IMR-90 (cell line): Measurements from ENCODE around the gene ALK. TPM values are rescaled to one million over a fixed set of nuclear protein-coding genes. Genes with fewer than 3 reads are reported as not detected.

Experiments used
- ATAC-seq: fragments of 200-7000 bp; cut with Tn5 transposase; 2 replicates; pipeline ENCODE4 v1.9.1; 2020; ENCODE audit warnings: low read depth, mild to moderate bottlenecking, moderate library complexity
- BruUV-seq: library from RNA; stranded (reverse); fragments of 400-500 nt; replicated peaks from 2 replicates; lab custom pipeline; 2021; lab: Mats Ljungman, UMichigan
- CTCF ChIA-PET: fragments of 300-600 bp; formaldehyde crosslinking; extraction: SDS; loops from one replicate; lab custom pipeline; 2021; ENCODE audit warnings: antibody characterized with exemption; lab: Yijun Ruan, JAX
- POLR2A ChIA-PET: fragments of 300-600 bp; sonication (Branson Sonifier 250); formaldehyde crosslinking; loops from one replicate; lab custom pipeline; 2022; ENCODE audit warnings: antibody characterized with exemption; ENCODE audit not compliant: unreplicated experiment; lab: Charles Lee
- DNase-seq: peaks from one replicate; pipeline ENCODE4 v3.0.0; 2013
- H2AFZ ChIP-seq: replicated peaks from 2 replicates; pipeline ENCODE3; 2013; ENCODE audit warnings: low read length, mild to moderate bottlenecking; ENCODE audit not compliant: poor library complexity
- H2AK5ac ChIP-seq: 2 replicates; pipeline ENCODE4 v1.6.1; 2013; ENCODE audit warnings: low read depth, low read length, inconsistent platforms
- H2AK9ac ChIP-seq: replicated peaks from 2 replicates; pipeline ENCODE3; 2013; ENCODE audit warnings: mild to moderate bottlenecking, low read depth, low read length, moderate library complexity; ENCODE audit not compliant: poor library complexity
- H2BK120ac ChIP-seq: 2 replicates; pipeline ENCODE4 v1.6.1; 2013; ENCODE audit warnings: low read depth, low read length, inconsistent platforms
- H2BK15ac ChIP-seq: 3 replicates; pipeline ENCODE4 v1.6.1; 2013; ENCODE audit warnings: low read depth, low read length, inconsistent platforms
- H2BK20ac ChIP-seq: 2 replicates; pipeline ENCODE4 v1.6.1; 2013; ENCODE audit warnings: low read depth, mild to moderate bottlenecking, inconsistent platforms, low read length, moderate library complexity
- H2BK5ac ChIP-seq: 2 replicates; pipeline ENCODE4 v1.6.1; 2013; ENCODE audit warnings: mild to moderate bottlenecking, low read depth, low read length, inconsistent platforms; ENCODE audit not compliant: poor library complexity, severe bottlenecking
- H3K14ac ChIP-seq: replicated peaks from 2 replicates; pipeline ENCODE4 v1.6.1; 2013; ENCODE audit warnings: low read depth, low read length, inconsistent platforms
- H3K18ac ChIP-seq: 2 replicates; pipeline ENCODE4 v1.6.1; 2013; ENCODE audit warnings: low read depth, low read length, control low read depth
- H3K23ac ChIP-seq: 2 replicates; pipeline ENCODE4 v1.6.1; 2013; ENCODE audit warnings: low read depth, low read length, inconsistent platforms
- H3K27ac ChIP-seq: 2 replicates; pipeline ENCODE4 v1.5.1; 2013; ENCODE audit warnings: mild to moderate bottlenecking, control low read depth, low read length; ENCODE audit not compliant: insufficient read depth
- H3K27me3 ChIP-seq: 2 replicates; pipeline ENCODE4 v1.6.1; 2013; ENCODE audit warnings: low read length; ENCODE audit not compliant: control insufficient read depth, insufficient read depth
- H3K36me3 ChIP-seq: 2 replicates; pipeline ENCODE4 v1.6.1; 2013; ENCODE audit warnings: low read length, mixed read lengths; ENCODE audit not compliant: control insufficient read depth, insufficient read depth
- H3K4ac ChIP-seq: 2 replicates; pipeline ENCODE4 v1.6.1; 2013; ENCODE audit warnings: low read depth, low read length, inconsistent platforms
- H3K4me1 ChIP-seq: 2 replicates; pipeline ENCODE4 v1.6.1; 2013; ENCODE audit warnings: low read length, mixed read lengths; ENCODE audit not compliant: control insufficient read depth, insufficient read depth
- H3K4me2 ChIP-seq: 2 replicates; pipeline ENCODE4 v1.6.1; 2013; ENCODE audit warnings: low read depth, mild to moderate bottlenecking, control low read depth, low read length, moderate library complexity
- H3K4me3 ChIP-seq: 2 replicates; pipeline ENCODE4 v1.5.1; 2013; ENCODE audit warnings: low read depth, mild to moderate bottlenecking, control low read depth, low read length, moderate library complexity; ENCODE audit not compliant: insufficient read depth
- H3K56ac ChIP-seq: 2 replicates; pipeline ENCODE4 v1.6.1; 2013; ENCODE audit warnings: low read length, inconsistent platforms; ENCODE audit not compliant: insufficient read depth; ENCODE audit errors: extremely low read depth
- H3K79me1 ChIP-seq, 2 experiments: 2 replicates each; pipeline ENCODE4 v1.6.1; 2013; ENCODE audit warnings: low read length in 2 of 2, inconsistent platforms in 1 of 2, low read depth in 1 of 2
- H3K9ac ChIP-seq: 2 replicates; pipeline ENCODE4 v1.6.1; 2013; ENCODE audit warnings: low read depth, low read length, control low read depth
- H3K9me1 ChIP-seq: 2 replicates; pipeline ENCODE4 v1.6.1; 2013; ENCODE audit warnings: low read length, inconsistent platforms; ENCODE audit not compliant: insufficient read depth
- H3K9me3 ChIP-seq: 2 replicates; pipeline ENCODE4 v1.6.1; 2013; ENCODE audit warnings: low read length; ENCODE audit not compliant: control insufficient read depth, insufficient read depth
- H4K20me1 ChIP-seq: 2 replicates; pipeline ENCODE4 v1.6.1; 2013; ENCODE audit warnings: low read length, inconsistent platforms; ENCODE audit not compliant: insufficient read depth
- H4K5ac ChIP-seq: 2 replicates; pipeline ENCODE4 v1.6.1; 2013; ENCODE audit warnings: mild to moderate bottlenecking, low read depth, low read length, control low read depth
- H4K8ac ChIP-seq, 2 experiments: 2 replicates each; pipeline ENCODE4 v1.6.1; 2013; ENCODE audit warnings: low read depth in 2 of 2, low read length in 2 of 2, control low read depth in 1 of 2, inconsistent platforms in 1 of 2
- H4K91ac ChIP-seq: 2 replicates; pipeline ENCODE4 v1.6.1; 2013; ENCODE audit warnings: low read depth, low read length, inconsistent platforms; ENCODE audit not compliant: insufficient read depth
- BHLHE40 ChIP-seq: fragments of 150-350 bp; IDR thresholded peaks from 2 replicates; pipeline ENCODE4 v1.6.1; 2016; ENCODE audit warnings: mild to moderate bottlenecking, low read depth, low read length
- CEBPB ChIP-seq: IDR thresholded peaks from 2 replicates; pipeline ENCODE4 v1.6.1; 2012; ENCODE audit warnings: low read depth, low read length, improper control_type of control experiment
- CHD1 ChIP-seq: IDR thresholded peaks from 2 replicates; pipeline ENCODE4 v1.6.1; 2012; ENCODE audit warnings: low read depth, low read length, improper control_type of control experiment
- FOS ChIP-seq: fragments of 150-350 bp; IDR thresholded peaks from 2 replicates; pipeline ENCODE4 v1.6.1; 2016; ENCODE audit warnings: low read depth, low read length
- MAFK ChIP-seq: IDR thresholded peaks from 2 replicates; pipeline ENCODE4 v1.6.1; 2012; ENCODE audit warnings: low read depth, low read length, improper control_type of control experiment
- MAZ ChIP-seq: IDR thresholded peaks from 2 replicates; pipeline ENCODE4 v1.6.1; 2012; ENCODE audit warnings: low read depth, mild to moderate bottlenecking, low read length, improper control_type of control experiment, moderate library complexity, borderline replicate concordance
- MXI1 ChIP-seq: IDR thresholded peaks from 2 replicates; pipeline ENCODE4 v1.6.1; 2012; ENCODE audit warnings: low read depth, mild to moderate bottlenecking, low read length, moderate library complexity, borderline replicate concordance
- NFE2L2 ChIP-seq: fragments of 150-350 bp; IDR thresholded peaks from 2 replicates; pipeline ENCODE4 v1.6.1; 2016; ENCODE audit warnings: low read depth, mild to moderate bottlenecking, low read length
- POLR2A ChIP-seq: IDR thresholded peaks from 2 replicates; pipeline ENCODE4 v1.6.1; 2012; ENCODE audit warnings: mild to moderate bottlenecking, low read depth, low read length
- RAD21 ChIP-seq: IDR thresholded peaks from 2 replicates; pipeline ENCODE4 v1.6.1; 2012; ENCODE audit warnings: low read length, improper control_type of control experiment
- RCOR1 ChIP-seq: IDR thresholded peaks from 2 replicates; pipeline ENCODE4 v1.6.1; 2012; ENCODE audit warnings: mild to moderate bottlenecking, low read length, improper control_type of control experiment; ENCODE audit not compliant: insufficient replicate concordance
- RFX5 ChIP-seq: IDR thresholded peaks from 2 replicates; pipeline ENCODE4 v1.8.0; 2012; ENCODE audit warnings: low read depth, mild to moderate bottlenecking, low read length, moderate library complexity
- SMC3 ChIP-seq: fragments of 150-350 bp; IDR thresholded peaks from 2 replicates; pipeline ENCODE4 v1.6.1; 2016; ENCODE audit warnings: low read depth, mild to moderate bottlenecking, antibody characterized with exemption, low read length, moderate library complexity
- WGBS, 2 experiments: methylation state at CpG; one replicate each; pipeline versions ENCODE4 v1.1.5 to v1.1.7; 2013; ENCODE audit warnings: missing lambda C conversion rate in 2 of 2; ENCODE audit not compliant: insufficient read length in 1 of 2; ENCODE audit errors: extremely low coverage in 2 of 2; 5-methylcytosine and 5-hydroxymethylcytosine counted together
- dilution Hi-C: fragments of 300-500 bp; cut with HindIII; formaldehyde crosslinking; loops from one replicate; pipeline ENCODE4 v1.14.3; 2018; ENCODE audit warnings: low sequenced_read_pairs; ENCODE audit not compliant: unreplicated experiment
- in situ Hi-C: fragments of 300-500 bp; cut with MboI; formaldehyde crosslinking; loops from 3 replicates; pipeline ENCODE4 v1.14.3; 2019; ENCODE audit warnings: low sequenced_read_pairs, inconsistent platforms, mixed read lengths
- intact Hi-C: fragments of 100-400 bp; cut with micrococcal nuclease; formaldehyde crosslinking; loops from 2 replicates; pipeline ENCODE4 v1.10.0; 2022
- polyA plus RNA-seq, 3 experiments: library from polyadenylated mRNA; depleted of rRNA; stranded (reverse); fragments of >200 nt; gene quantifications; 2 replicates each; pipeline ENCODE4 v1.2.3, GENCODE V29; 2012; ENCODE audit warnings: low replicate concordance in 1 of 3
- total RNA-seq: library from RNA; depleted of rRNA; stranded (reverse); fragments of >200 nt; gene quantifications from 2 replicates; pipeline ENCODE4 v1.2.3, GENCODE V29; 2012
- TF ChIP-seq, protein P1 (sequence below): fragments of 150-350 bp; IDR thresholded peaks from 2 replicates; pipeline ENCODE4 v1.6.1; 2017; ENCODE audit warnings: mild to moderate bottlenecking, antibody characterized with exemption, low read length, low read depth
- TF ChIP-seq, protein P2 (sequence below): fragments of 150-350 bp; IDR thresholded peaks from 2 replicates; pipeline ENCODE4 v1.6.1; 2016; ENCODE audit warnings: low read depth, mild to moderate bottlenecking, low read length, moderate library complexity, borderline replicate concordance
- TF ChIP-seq, protein P3 (sequence below): conservative IDR thresholded peaks from 2 replicates; pipeline ENCODE4 v1.5.1; 2012; ENCODE audit warnings: mild to moderate bottlenecking, low read depth, low read length, improper control_type of control experiment

ALK gene
- total and polyA plus RNA-seq, 2 of the 4 experiments (the other 2 are of a cell fraction) = not detected

DNA sequence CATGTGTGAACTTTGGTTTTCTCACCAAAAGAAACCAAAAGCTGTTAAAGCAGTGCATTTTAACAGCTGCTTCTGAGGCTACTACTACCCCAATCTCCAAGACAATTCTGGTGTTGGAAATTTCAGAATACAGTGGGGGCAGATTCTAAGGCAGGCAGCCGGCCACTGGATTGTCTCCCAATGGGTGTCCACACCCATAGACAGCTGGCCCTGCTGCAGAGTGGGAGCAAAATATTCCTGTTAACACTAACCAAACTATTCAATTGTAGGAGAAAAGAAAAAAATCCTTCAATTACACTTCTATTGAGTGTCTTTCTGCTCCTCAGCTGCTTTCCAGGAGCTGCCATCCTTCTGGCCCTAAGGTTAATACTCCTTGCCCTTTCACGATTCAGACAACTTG is 223.7 kb downstream of the ALK start:
- H2AK9ac ChIP-seq = no peak overlapping the region
- H3K56ac ChIP-seq = no peak overlapping the region
- H3K9me1 ChIP-seq = no peaks in the 10 kb centered on the region
- peaks cover 2% of the 10 kb centered on the region for H3K27me3 ChIP-seq
- no peak overlapping the region for H3K4ac ChIP-seq
- dilution Hi-C loops (no loop called here), in situ Hi-C loops (no loop called here), intact Hi-C loops (no loop called here)
- H2AFZ ChIP-seq = no peak overlapping the region
- no peak overlapping the region for H2AK5ac ChIP-seq
- DNase-seq = no peak
- no peaks in the 10 kb centered on the region for H3K36me3 ChIP-seq
- H3K9ac ChIP-seq = no peak overlapping the region
- TF ChIP-seq BHLHE40 (no peak), CHD1 (no peak), CEBPB (no peak), NFE2L2 (no peak), RFX5 (no peak), POLR2A (no peak), MXI1 (no peak), FOS (no peak), SMC3 (no peak), MAZ (no peak), RCOR1 (no peak), MAFK (no peak), RAD21 (no peak)
- TF ChIP-seq, protein P1, sequence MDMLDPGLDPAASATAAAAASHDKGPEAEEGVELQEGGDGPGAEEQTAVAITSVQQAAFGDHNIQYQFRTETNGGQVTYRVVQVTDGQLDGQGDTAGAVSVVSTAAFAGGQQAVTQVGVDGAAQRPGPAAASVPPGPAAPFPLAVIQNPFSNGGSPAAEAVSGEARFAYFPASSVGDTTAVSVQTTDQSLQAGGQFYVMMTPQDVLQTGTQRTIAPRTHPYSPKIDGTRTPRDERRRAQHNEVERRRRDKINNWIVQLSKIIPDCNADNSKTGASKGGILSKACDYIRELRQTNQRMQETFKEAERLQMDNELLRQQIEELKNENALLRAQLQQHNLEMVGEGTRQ = no peak
- TF ChIP-seq, protein P2, sequence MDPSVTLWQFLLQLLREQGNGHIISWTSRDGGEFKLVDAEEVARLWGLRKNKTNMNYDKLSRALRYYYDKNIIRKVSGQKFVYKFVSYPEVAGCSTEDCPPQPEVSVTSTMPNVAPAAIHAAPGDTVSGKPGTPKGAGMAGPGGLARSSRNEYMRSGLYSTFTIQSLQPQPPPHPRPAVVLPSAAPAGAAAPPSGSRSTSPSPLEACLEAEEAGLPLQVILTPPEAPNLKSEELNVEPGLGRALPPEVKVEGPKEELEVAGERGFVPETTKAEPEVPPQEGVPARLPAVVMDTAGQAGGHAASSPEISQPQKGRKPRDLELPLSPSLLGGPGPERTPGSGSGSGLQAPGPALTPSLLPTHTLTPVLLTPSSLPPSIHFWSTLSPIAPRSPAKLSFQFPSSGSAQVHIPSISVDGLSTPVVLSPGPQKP = no peak
- TF ChIP-seq, protein P3, sequence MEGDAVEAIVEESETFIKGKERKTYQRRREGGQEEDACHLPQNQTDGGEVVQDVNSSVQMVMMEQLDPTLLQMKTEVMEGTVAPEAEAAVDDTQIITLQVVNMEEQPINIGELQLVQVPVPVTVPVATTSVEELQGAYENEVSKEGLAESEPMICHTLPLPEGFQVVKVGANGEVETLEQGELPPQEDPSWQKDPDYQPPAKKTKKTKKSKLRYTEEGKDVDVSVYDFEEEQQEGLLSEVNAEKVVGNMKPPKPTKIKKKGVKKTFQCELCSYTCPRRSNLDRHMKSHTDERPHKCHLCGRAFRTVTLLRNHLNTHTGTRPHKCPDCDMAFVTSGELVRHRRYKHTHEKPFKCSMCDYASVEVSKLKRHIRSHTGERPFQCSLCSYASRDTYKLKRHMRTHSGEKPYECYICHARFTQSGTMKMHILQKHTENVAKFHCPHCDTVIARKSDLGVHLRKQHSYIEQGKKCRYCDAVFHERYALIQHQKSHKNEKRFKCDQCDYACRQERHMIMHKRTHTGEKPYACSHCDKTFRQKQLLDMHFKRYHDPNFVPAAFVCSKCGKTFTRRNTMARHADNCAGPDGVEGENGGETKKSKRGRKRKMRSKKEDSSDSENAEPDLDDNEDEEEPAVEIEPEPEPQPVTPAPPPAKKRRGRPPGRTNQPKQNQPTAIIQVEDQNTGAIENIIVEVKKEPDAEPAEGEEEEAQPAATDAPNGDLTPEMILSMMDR = no peak
- H3K4me1 ChIP-seq = no peaks in the 10 kb centered on the region; the same call in 1 of the 2 replicates
- no peaks in the 10 kb centered on the region for H3K79me1 ChIP-seq
- no peak overlapping the region for H3K14ac ChIP-seq
- WGBS, 2 experiments = no CpG with 5 or more reads among the region's 2 CpGs
- no peak for ATAC-seq
- H4K5ac ChIP-seq = no peak overlapping the region
- no peak overlapping the region for H2BK120ac ChIP-seq
- CTCF ChIA-PET = no interaction called here
- H3K4me2 ChIP-seq = no peak overlapping the region
- H4K8ac ChIP-seq = no peak overlapping the region
- H3K18ac ChIP-seq = no peak overlapping the region
- no peak overlapping the region for H4K91ac ChIP-seq
- BruUV-seq = no TSS peak
- H3K23ac ChIP-seq = no peak overlapping the region
- no peak overlapping the region for H3K4me3 ChIP-seq
- no peak overlapping the region for H2BK20ac ChIP-seq
- no peaks in the 10 kb centered on the region for H3K9me3 ChIP-seq
- no peak overlapping the region for H2BK15ac ChIP-seq
- no peak overlapping the region for H3K27ac ChIP-seq
- H4K20me1 ChIP-seq = no peaks in the 10 kb centered on the region
- POLR2A ChIA-PET = no interaction called here
- H2BK5ac ChIP-seq = no peak overlapping the region
